ENCODE measurements around the gene MLX. TPM values are rescaled to one million over a fixed set of nuclear protein-coding genes. Genes with fewer than 3 reads are reported as not detected.

MLX gene
- total RNA-seq, 2 donors from 2014 or later, result 31.5 to 41.2 TPM

DNA sequence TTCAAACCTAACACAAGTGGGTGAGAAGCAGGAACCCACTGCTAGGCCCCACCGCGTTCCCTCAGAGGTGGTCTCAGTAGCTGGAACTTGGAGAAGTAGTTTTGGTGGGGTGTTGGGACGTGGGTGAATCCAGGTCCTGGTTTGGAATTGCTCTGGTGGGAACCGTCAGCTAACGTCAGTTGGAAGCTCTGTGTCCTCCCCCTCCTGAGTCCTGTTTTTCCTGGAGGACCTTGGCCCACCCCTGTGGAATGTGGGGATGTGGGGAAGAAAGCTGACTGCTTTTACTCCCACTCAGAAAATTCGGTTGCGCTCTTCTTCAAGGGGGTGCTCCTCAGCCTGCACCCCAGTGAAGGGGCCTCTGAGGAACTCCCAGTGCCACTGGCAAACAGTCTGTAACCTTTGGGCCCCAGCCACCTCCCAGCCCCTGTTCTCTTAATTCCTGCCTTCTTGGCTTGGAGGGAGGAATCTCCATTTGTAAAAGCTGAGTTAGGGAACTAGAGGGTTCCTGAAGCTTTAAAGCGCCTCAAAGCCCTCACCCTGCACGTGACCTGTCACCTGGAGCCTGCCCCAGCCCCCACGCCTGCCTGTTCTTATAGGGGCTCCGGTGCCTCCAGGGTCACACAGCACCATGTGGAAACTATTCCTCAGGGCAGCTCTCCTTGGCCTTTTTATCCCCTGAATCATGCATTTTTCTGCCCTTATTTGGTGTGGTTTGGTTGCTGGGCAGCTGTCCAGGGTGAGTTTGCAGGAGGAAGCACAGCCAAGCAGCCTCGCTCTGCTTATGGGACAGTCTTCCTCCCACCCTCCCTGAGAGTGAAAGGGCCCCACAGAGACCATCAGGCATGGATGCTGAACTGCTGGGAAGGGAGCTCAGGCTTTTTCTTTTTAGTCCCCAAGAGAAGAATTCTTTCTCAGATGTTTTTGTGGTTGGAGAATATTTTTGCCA lies 47.1 kb upstream of the MLX start:
- peak overlapping the region; percentile 50 for H3K4me3 ChIP-seq
- no peaks in the 10 kb centered on the region for H3K36me3 ChIP-seq
- DNase-seq (ENCODE audit: low spot score) (peak; percentile 93), ATAC-seq (ENCODE audit: insufficient number of reproducible peaks, low FRiP score, low read depth) (peak; percentile 55)
- TF ChIP-seq, protein P1, sequence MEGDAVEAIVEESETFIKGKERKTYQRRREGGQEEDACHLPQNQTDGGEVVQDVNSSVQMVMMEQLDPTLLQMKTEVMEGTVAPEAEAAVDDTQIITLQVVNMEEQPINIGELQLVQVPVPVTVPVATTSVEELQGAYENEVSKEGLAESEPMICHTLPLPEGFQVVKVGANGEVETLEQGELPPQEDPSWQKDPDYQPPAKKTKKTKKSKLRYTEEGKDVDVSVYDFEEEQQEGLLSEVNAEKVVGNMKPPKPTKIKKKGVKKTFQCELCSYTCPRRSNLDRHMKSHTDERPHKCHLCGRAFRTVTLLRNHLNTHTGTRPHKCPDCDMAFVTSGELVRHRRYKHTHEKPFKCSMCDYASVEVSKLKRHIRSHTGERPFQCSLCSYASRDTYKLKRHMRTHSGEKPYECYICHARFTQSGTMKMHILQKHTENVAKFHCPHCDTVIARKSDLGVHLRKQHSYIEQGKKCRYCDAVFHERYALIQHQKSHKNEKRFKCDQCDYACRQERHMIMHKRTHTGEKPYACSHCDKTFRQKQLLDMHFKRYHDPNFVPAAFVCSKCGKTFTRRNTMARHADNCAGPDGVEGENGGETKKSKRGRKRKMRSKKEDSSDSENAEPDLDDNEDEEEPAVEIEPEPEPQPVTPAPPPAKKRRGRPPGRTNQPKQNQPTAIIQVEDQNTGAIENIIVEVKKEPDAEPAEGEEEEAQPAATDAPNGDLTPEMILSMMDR (IDR thresholded peaks at IDR 0.05), result no peak
- no peaks in the 10 kb centered on the region for H3K9me3 ChIP-seq
- peak overlapping the region; percentile 96 for H3K27ac ChIP-seq
- no peaks in the 10 kb centered on the region for H3K27me3 ChIP-seq (replicated peaks; ENCODE audit: insufficient read depth)
- peaks cover 68 to 92% of the 10 kb centered on the region in 2 donors for H3K4me1 ChIP-seq (ENCODE audit: control insufficient read depth in 1 of 2, low read depth in 2 of 2)

GRCh38 chr17:42520540-42520951 lies 46.4 kb upstream of the MLX start:
- Histone ChIP-seq H3K4me3 (peak overlapping the region; percentile 50), H3K27me3 (replicated peaks; ENCODE audit: insufficient read depth) (no peaks in the 10 kb centered on the region), H3K4me1 (ENCODE audit: control insufficient read depth in 1 of 2, low read depth in 2 of 2) (peaks cover 68 to 99% of the 10 kb centered on the region in 2 donors), H3K27ac (peak overlapping the region; percentile 96), H3K36me3 (no peaks in the 10 kb centered on the region), H3K9me3 (no peaks in the 10 kb centered on the region)
- ATAC-seq (ENCODE audit: insufficient number of reproducible peaks, low FRiP score, low read depth) (no peak), DNase-seq (ENCODE audit: low spot score) (no peak)
- TF ChIP-seq, protein P1 (IDR thresholded peaks at IDR 0.05), result no peak

DNA sequence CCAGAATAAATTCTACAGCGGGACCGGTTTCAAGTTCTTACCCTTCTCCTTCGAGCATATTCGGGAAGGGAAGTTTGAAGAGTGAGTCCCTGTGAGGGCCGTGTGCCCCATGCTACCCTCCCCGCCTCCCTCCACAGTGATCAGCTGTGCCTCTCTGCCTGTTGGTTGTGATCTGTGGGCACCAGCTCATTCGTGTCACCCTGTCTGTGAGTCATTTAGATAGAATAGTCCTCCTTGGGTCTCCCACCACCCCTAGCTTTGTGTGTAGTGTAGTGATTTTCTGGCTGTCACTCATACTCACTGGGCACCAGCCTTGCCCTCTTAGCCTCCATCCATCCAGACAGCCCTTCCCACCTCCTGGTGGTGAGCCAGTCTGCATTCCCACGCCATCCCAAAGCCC lies 45.9 kb upstream of the MLX start:
- no peaks in the 10 kb centered on the region for H3K27me3 ChIP-seq (replicated peaks; ENCODE audit: insufficient read depth)
- H3K4me1 ChIP-seq (ENCODE audit: control insufficient read depth in 1 of 2, low read depth in 2 of 2), result peaks cover 68 to 99% of the 10 kb centered on the region in 2 donors
- peak overlapping the region; percentile 50 for H3K4me3 ChIP-seq
- no peak for ATAC-seq (ENCODE audit: insufficient number of reproducible peaks, low FRiP score, low read depth)
- H3K36me3 ChIP-seq, result no peaks in the 10 kb centered on the region
- no peaks in the 10 kb centered on the region for H3K9me3 ChIP-seq
- H3K27ac ChIP-seq, result peak overlapping the region; percentile 96
- no peak for DNase-seq (ENCODE audit: low spot score)
- TF ChIP-seq, protein P1 (IDR thresholded peaks at IDR 0.05), result no peak

- DNase-seq (ENCODE audit: low spot score) (no peak), ATAC-seq (ENCODE audit: insufficient number of reproducible peaks, low FRiP score, low read depth) (no peak)
- peaks cover 65 to 99% of the 10 kb centered on the region in 2 donors for H3K4me1 ChIP-seq (ENCODE audit: control insufficient read depth in 1 of 2, low read depth in 2 of 2)
- TF ChIP-seq, protein P1 (IDR thresholded peaks at IDR 0.05), result no peak
- peak overlapping the region; percentile 50 for H3K4me3 ChIP-seq
- peak overlapping the region; percentile 96 for H3K27ac ChIP-seq
- no peaks in the 10 kb centered on the region for H3K9me3 ChIP-seq
- no peaks in the 10 kb centered on the region for H3K27me3 ChIP-seq (replicated peaks; ENCODE audit: insufficient read depth)
- no peaks in the 10 kb centered on the region for H3K36me3 ChIP-seq
These were observed 45.1 kb upstream of the MLX start for GRCh38 chr17:42521666-42522262.

- TF ChIP-seq, protein P1 (IDR thresholded peaks at IDR 0.05), result no peak
- H3K4me3 ChIP-seq, result no peak overlapping the region
- DNase-seq (ENCODE audit: low spot score) (no peak), ATAC-seq (ENCODE audit: insufficient number of reproducible peaks, low FRiP score, low read depth) (no peak)
- H3K27me3 ChIP-seq (replicated peaks; ENCODE audit: insufficient read depth), result no peaks in the 10 kb centered on the region
- H3K4me1 ChIP-seq (ENCODE audit: control insufficient read depth in 1 of 2, low read depth in 2 of 2), result peaks cover 59 to 99% of the 10 kb centered on the region in 2 donors
- no peaks in the 10 kb centered on the region for H3K36me3 ChIP-seq
- H3K27ac ChIP-seq, result peak overlapping the region; percentile 96
- no peaks in the 10 kb centered on the region for H3K9me3 ChIP-seq
These were observed 44.6 kb upstream of the MLX start for GRCh38 chr17:42522263-42522790.

Measured in thoracic aorta (tissue), 2 donors.